OCI-LY3 (cell line): ENCODE results near the gene SCAF11.
"Not testable (repeated sequence)": the region's sequence is repeated elsewhere in the genome, so short reads cannot be mapped to it uniquely, and the experiment has no call there.

Source experiments
- H2AFZ ChIP-seq: fragments of 200-600, 300-600 bp; shearing (Covaris generic); 2 replicates; pipeline ENCODE4 v1.6.0; 2014; ENCODE audit warnings: antibody characterized with exemption, low read depth, low read length
- H3K27ac ChIP-seq: fragments of 200-600, 300-600 bp; sonication (generic); 2 replicates; pipeline ENCODE4 v1.5.1; 2014; ENCODE audit warnings: mild to moderate bottlenecking, low read length, moderate library complexity, mixed read lengths
- H3K27me3 ChIP-seq: fragments of 200-600, 300-600 bp; sonication (generic); 2 replicates; pipeline ENCODE4 v1.6.1; 2014; ENCODE audit warnings: low read depth, low read length, mixed read lengths
- H3K36me3 ChIP-seq: fragments of 200-600, 300-600 bp; sonication (generic); replicated peaks from 2 replicates; pipeline ENCODE3; 2014; ENCODE audit warnings: low read depth, low read length, mixed read lengths
- H3K4me1 ChIP-seq: fragments of 300-600, 200-600 bp; sonication (generic); 2 replicates; pipeline ENCODE4 v1.6.1; 2014; ENCODE audit warnings: low read length, mixed read lengths
- H3K4me2 ChIP-seq: fragments of 200-600, 300-600 bp; sonication (generic); 2 replicates; pipeline ENCODE4 v1.6.1; 2014; ENCODE audit warnings: low read length, mixed read lengths
- H3K4me3 ChIP-seq: fragments of 300-600, 200-600 bp; sonication (generic); 2 replicates; pipeline ENCODE4 v1.5.1; 2014; ENCODE audit warnings: antibody characterized with exemption, mild to moderate bottlenecking, low read length, moderate library complexity
- H3K79me2 ChIP-seq: fragments of 300-600, 200-600 bp; shearing (Covaris generic); 2 replicates; pipeline ENCODE4 v1.6.1; 2014; ENCODE audit warnings: mild to moderate bottlenecking, low read length, mixed read lengths
- H3K9ac ChIP-seq: fragments of 300-600, 200-600 bp; shearing (Covaris generic); 2 replicates; pipeline ENCODE4 v1.6.0; 2014; ENCODE audit warnings: mild to moderate bottlenecking, low read length, moderate library complexity
- H3K9me3 ChIP-seq: fragments of 200-600, 300-600 bp; shearing (Covaris generic); 2 replicates; pipeline ENCODE4 v1.6.1; 2014; ENCODE audit warnings: low read length, mixed read lengths; ENCODE audit not compliant: insufficient read depth
- H4K20me1 ChIP-seq: fragments of 200-600, 300-600 bp; sonication (generic); 2 replicates; pipeline ENCODE4 v1.6.1; 2016; ENCODE audit warnings: low read length, mixed read lengths; ENCODE audit not compliant: insufficient read depth
- EZH2phosphoT487 ChIP-seq: fragments of 200-600 bp; shearing (Covaris generic); IDR thresholded peaks from 2 replicates; pipeline ENCODE4 v1.6.1; 2018; ENCODE audit warnings: antibody characterized with exemption, mixed run types, low read depth
- TF ChIP-seq, protein P1 (sequence below): fragments of 200-600, 300-600 bp; sonication (generic); IDR thresholded peaks from 2 replicates; pipeline ENCODE4 v1.5.1; 2014; ENCODE audit warnings: antibody characterized with exemption, low read length, low read depth

The SCAF11 gene

GRCh38 chr12:46020768-46021167 is 30.4 kb upstream of the SCAF11 start:
- Histone ChIP-seq H4K20me1 (no peaks in the 10 kb centered on the region), H3K79me2 (no peaks in the 10 kb centered on the region), H2AFZ (no peak overlapping the region), H3K9me3 (peaks cover 12% of the 10 kb centered on the region), H3K27ac (no peak overlapping the region), H3K9ac (no peak overlapping the region), H3K4me1 (no peaks in the 10 kb centered on the region), H3K4me2 (no peak overlapping the region), H3K36me3 (no peaks in the 10 kb centered on the region), H3K27me3 (no peaks in the 10 kb centered on the region), H3K4me3 (no peak overlapping the region)
- TF ChIP-seq, protein P1, sequence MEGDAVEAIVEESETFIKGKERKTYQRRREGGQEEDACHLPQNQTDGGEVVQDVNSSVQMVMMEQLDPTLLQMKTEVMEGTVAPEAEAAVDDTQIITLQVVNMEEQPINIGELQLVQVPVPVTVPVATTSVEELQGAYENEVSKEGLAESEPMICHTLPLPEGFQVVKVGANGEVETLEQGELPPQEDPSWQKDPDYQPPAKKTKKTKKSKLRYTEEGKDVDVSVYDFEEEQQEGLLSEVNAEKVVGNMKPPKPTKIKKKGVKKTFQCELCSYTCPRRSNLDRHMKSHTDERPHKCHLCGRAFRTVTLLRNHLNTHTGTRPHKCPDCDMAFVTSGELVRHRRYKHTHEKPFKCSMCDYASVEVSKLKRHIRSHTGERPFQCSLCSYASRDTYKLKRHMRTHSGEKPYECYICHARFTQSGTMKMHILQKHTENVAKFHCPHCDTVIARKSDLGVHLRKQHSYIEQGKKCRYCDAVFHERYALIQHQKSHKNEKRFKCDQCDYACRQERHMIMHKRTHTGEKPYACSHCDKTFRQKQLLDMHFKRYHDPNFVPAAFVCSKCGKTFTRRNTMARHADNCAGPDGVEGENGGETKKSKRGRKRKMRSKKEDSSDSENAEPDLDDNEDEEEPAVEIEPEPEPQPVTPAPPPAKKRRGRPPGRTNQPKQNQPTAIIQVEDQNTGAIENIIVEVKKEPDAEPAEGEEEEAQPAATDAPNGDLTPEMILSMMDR: no peak
- no peak for TF ChIP-seq EZH2phosphoT487

- not testable (repeated sequence) for H3K27me3 ChIP-seq, H3K4me1 ChIP-seq, H3K27ac ChIP-seq, H4K20me1 ChIP-seq, H3K79me2 ChIP-seq, H3K4me3 ChIP-seq, H3K9ac ChIP-seq, H3K4me2 ChIP-seq, H2AFZ ChIP-seq, H3K36me3 ChIP-seq
- peaks cover 12% of the 10 kb centered on the region for H3K9me3 ChIP-seq
These were observed 28.3 kb upstream of the SCAF11 start for GRCh38 chr12:46018712-46019111.

DNA sequence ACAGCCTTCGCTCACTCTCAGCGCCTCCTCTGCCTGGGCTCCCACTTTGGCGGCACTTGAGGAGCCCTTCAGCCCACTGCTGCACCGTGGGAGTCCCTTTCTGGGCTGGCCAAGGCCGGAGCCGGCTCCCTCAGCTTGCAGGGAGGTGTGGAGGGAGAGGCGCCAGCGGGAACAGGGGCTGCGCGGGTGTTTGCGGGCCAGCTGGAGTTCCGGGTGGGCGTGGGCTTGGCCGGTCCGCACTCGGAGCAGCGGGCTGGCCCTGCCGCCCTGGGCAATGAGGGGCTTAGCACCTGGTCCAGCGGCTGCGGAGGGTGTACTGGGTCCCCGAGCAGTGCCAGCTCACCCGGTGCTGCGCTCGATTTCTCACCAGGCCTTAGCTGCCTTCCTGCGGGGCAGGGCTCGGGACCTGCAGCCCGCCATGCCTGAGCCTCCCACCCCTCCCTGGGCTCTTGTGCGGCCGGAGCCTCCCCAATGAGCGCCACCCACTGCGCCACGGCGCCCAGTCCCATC is 27.5 kb upstream of the SCAF11 start:
- H3K9me3 ChIP-seq: peaks cover 12% of the 10 kb centered on the region
- not testable (repeated sequence) for H4K20me1 ChIP-seq, H3K36me3 ChIP-seq, H3K4me2 ChIP-seq, H3K4me3 ChIP-seq, H3K27ac ChIP-seq, H3K79me2 ChIP-seq, H3K9ac ChIP-seq, H3K4me1 ChIP-seq, H3K27me3 ChIP-seq, H2AFZ ChIP-seq

DNA sequence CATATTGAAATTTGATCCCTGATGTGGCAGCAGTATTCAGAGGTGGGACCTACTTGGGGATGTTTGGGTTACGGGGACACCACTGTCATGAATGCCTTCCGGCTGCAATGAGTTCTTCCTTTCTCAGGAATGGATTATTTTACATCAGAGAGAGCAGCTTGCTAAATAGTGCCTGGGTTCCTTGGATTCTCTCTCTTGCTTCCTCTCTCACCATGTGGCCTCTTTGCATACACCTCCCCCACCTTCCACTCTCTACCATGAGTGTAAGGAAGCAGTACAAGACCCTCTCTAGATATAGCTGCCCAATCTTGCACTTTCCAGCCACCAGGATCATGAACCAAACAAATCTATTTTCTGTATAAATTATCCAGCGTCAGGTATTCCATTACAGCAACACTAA is 15.4 kb upstream of the SCAF11 start:
- H2AFZ ChIP-seq: 0 out of 2 replicates have a peak overlapping the region, but pooled peaks have one; percentile 14
- TF ChIP-seq, protein P1: no peak
- TF ChIP-seq EZH2phosphoT487: no peak
- no peaks in the 10 kb centered on the region for H4K20me1 ChIP-seq
- no peak overlapping the region for H3K9ac ChIP-seq
- H3K79me2 ChIP-seq: no peaks in the 10 kb centered on the region
- no peaks in the 10 kb centered on the region for H3K9me3 ChIP-seq
- no peaks in the 10 kb centered on the region for H3K27me3 ChIP-seq
- no peaks in the 10 kb centered on the region for H3K36me3 ChIP-seq
- H3K4me1 ChIP-seq: no peaks in the 10 kb centered on the region; the same call in 1 of the 2 replicates
- H3K4me2 ChIP-seq: no peak overlapping the region
- no peak overlapping the region for H3K4me3 ChIP-seq
- no peak overlapping the region for H3K27ac ChIP-seq

DNA sequence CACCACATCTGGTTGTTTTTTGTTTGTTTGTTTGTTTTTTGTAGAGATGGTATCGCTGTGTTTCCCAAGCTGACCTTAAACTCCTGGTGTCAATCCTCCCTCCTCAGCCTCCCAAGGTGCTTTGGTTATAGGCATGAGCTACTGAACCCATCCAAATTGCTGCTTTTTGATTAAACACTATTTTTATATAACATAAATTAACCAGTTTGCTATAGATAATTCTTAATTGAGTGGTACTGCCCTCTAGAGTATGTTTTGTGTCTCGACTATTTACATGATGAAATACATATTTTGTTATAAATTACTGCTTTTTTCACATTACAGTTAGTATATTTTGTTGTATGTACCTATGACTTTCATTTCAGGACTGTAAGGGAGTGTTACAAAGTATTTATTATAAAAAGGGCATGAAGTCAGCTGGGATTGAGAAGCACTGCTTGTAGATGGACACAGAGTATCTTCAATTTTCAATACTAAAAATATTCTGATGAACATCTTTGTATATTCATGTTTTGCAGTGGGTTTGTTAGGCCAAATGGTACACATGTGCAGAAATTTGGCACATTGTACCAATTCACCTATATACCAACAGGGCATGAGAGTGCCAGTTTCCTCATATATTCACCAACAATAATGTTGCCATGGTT is 14.9 kb upstream of the SCAF11 start:
- H4K20me1 ChIP-seq: no peaks in the 10 kb centered on the region
- H2AFZ ChIP-seq: no peak overlapping the region
- no peaks in the 10 kb centered on the region for H3K36me3 ChIP-seq
- no peaks in the 10 kb centered on the region for H3K79me2 ChIP-seq
- H3K27ac ChIP-seq: no peak overlapping the region
- H3K27me3 ChIP-seq: no peaks in the 10 kb centered on the region
- no peak overlapping the region for H3K9ac ChIP-seq
- H3K9me3 ChIP-seq: no peaks in the 10 kb centered on the region
- H3K4me2 ChIP-seq: no peak overlapping the region
- H3K4me1 ChIP-seq: no peaks in the 10 kb centered on the region; the same call in 1 of the 2 replicates
- no peak overlapping the region for H3K4me3 ChIP-seq
- TF ChIP-seq EZH2phosphoT487: no peak
- TF ChIP-seq, protein P1: peak; percentile 52
